ENCODE data around the gene BMPR1B. TPM values are rescaled to one million over a fixed set of nuclear protein-coding genes. Genes with fewer than 3 reads are reported as not detected.

Gene BMPR1B
- total RNA-seq, 6 experiments from 2014 or later, result 0.31 to 1.6 (median 0.62) TPM

DNA sequence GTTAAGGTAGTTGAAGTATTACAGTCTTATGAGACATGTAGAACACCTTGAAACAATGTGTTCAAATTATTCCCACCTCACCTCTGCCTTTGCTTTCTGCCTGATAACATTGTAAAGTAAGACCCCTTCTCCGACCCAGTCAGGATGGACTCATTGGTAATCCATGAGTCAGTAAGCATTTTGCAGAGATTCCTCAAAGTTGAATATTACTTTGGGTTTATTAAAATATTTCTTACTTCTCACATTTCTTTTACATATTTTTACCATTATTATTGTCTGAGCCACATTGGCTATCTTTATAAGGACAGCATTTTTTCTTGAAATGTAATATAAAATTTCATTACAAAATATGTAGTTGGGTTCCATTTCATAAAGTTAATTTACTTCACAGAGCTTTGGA is 201.6 kb downstream of the BMPR1B start:
- intact Hi-C loops (cut with DNase I), result no loop called here
- DNase-seq, result no peak
- TF ChIP-seq, protein P1, sequence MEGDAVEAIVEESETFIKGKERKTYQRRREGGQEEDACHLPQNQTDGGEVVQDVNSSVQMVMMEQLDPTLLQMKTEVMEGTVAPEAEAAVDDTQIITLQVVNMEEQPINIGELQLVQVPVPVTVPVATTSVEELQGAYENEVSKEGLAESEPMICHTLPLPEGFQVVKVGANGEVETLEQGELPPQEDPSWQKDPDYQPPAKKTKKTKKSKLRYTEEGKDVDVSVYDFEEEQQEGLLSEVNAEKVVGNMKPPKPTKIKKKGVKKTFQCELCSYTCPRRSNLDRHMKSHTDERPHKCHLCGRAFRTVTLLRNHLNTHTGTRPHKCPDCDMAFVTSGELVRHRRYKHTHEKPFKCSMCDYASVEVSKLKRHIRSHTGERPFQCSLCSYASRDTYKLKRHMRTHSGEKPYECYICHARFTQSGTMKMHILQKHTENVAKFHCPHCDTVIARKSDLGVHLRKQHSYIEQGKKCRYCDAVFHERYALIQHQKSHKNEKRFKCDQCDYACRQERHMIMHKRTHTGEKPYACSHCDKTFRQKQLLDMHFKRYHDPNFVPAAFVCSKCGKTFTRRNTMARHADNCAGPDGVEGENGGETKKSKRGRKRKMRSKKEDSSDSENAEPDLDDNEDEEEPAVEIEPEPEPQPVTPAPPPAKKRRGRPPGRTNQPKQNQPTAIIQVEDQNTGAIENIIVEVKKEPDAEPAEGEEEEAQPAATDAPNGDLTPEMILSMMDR (IDR thresholded peaks at IDR 0.05), result no peak
- no peak for TF ChIP-seq POLR2A (IDR thresholded peaks at IDR 0.05)
- ATAC-seq, result no peak
- WGBS (ENCODE audit: insufficient coverage, low coverage, low lambda C conversion rate, missing lambda C conversion rate), result 100% methylated on average over 1 of the region's 1 CpG
- Histone ChIP-seq H3K27me3 (no peaks in the 10 kb centered on the region), H3K4me3 (no peak overlapping the region), H3K4me1 (no peaks in the 10 kb centered on the region), H3K27ac (no peak overlapping the region), H3K36me3 (no peaks in the 10 kb centered on the region), H3K9me3 (no peaks in the 10 kb centered on the region)

DNA sequence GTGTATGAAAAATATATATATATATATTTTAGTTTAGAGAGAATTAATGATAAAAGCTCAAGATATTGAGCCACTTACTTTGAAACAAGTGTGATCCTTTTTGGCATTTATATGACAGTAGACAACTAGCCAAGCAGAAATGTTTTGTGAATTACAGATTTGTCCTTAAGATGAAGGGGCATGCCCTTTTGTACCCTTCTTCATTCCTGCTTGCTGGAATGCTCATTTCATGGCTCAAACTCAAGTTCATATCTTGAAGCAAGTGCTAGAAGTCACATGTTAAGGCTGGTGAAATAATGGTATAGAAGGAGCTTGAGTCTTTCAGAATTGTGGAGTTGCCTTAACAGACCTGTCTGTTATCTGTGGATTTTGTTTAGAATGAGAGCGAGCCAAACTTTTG is 203.0 kb downstream of the BMPR1B start:
- H3K4me1 ChIP-seq, result no peaks in the 10 kb centered on the region
- no peaks in the 10 kb centered on the region for H3K36me3 ChIP-seq
- ATAC-seq, result no peak
- H3K27me3 ChIP-seq, result no peaks in the 10 kb centered on the region
- H3K9me3 ChIP-seq, result no peaks in the 10 kb centered on the region
- H3K4me3 ChIP-seq, result no peak overlapping the region
- intact Hi-C loops (cut with DNase I), result no loop called here
- TF ChIP-seq, protein P1 (IDR thresholded peaks at IDR 0.05), result no peak
- TF ChIP-seq POLR2A (IDR thresholded peaks at IDR 0.05), result no peak
- no peak overlapping the region for H3K27ac ChIP-seq
- DNase-seq, result no peak
- 83% methylated on average over 1 of the region's 1 CpG for WGBS (ENCODE audit: insufficient coverage, low coverage, low lambda C conversion rate, missing lambda C conversion rate)

DNA sequence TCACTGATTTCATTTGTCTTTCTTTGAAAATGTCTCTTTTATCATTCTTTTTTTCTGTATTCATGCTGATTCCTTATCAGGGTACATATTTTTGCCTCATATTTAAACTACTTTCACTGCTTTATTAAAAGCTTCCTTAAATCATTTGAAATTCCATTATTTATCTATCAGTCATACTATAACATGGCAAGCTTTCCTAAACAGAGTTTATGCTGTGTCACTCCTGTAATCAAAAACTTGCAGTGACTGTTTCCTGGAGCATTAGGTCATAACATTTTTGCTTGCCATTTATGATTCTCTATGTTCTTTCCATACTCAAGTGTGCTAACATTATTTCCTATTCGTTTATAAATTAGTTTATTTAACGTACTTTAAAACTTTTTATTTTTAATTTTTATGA is 203.7 kb downstream of the BMPR1B start:
- H3K27ac ChIP-seq, result no peak overlapping the region
- H3K9me3 ChIP-seq, result no peaks in the 10 kb centered on the region
- H3K36me3 ChIP-seq, result no peaks in the 10 kb centered on the region
- TF ChIP-seq, protein P1 (IDR thresholded peaks at IDR 0.05), result no peak
- no peak for TF ChIP-seq POLR2A (IDR thresholded peaks at IDR 0.05)
- no peaks in the 10 kb centered on the region for H3K27me3 ChIP-seq
- no peak for DNase-seq
- intact Hi-C loops (cut with DNase I), result no loop called here
- ATAC-seq, result no peak
- H3K4me1 ChIP-seq, result no peaks in the 10 kb centered on the region
- H3K4me3 ChIP-seq, result no peak overlapping the region
- 51% methylated on average over 2 of the region's 2 CpGs for WGBS (ENCODE audit: insufficient coverage, low coverage, low lambda C conversion rate, missing lambda C conversion rate)

DNA sequence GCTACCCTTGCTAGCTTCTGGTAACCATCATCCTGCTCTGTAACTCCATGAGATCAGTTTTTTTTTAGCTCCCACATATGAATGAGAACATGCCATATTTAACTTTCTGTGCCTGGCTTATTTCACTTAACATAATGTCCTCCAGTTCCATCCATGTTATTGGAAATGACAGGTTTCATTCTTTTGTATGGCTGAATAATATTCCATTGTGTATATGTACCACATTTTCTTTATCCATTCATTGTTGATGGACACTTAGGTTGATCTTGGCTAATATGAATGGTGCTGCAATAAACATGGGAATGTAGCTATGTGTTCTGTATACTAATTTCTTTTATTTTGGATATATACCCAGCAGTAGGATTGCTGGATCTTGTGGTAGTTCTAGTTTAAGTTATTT is 204.7 kb downstream of the BMPR1B start:
- no peak for ATAC-seq
- Histone ChIP-seq H3K9me3 (no peaks in the 10 kb centered on the region), H3K27me3 (no peaks in the 10 kb centered on the region), H3K36me3 (no peaks in the 10 kb centered on the region), H3K27ac (no peak overlapping the region), H3K4me3 (no peak overlapping the region), H3K4me1 (no peaks in the 10 kb centered on the region)
- TF ChIP-seq, protein P1 (IDR thresholded peaks at IDR 0.05), result no peak
- TF ChIP-seq POLR2A (IDR thresholded peaks at IDR 0.05), result no peak
- intact Hi-C loops (cut with DNase I), result no loop called here
- no peak for DNase-seq

DNA sequence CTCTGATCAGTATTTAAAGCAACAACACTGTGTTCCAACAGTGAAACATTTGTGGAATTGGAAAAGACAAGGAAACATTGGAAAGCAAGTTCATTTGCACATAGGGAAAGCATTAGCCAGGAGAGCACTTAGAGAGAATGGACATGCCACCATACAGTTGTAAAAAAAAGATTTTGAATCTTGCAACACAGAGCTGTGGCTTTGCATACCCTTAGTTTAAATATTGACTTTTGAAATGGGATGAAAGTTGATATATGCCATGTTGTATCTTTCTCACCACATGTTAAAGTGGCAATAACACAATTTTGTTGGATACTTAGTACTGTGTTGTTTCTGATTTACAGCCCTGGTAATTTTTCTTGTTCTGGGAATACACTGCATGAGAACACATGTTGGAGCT is 208.1 kb downstream of the BMPR1B start:
- Histone ChIP-seq H3K27me3 (no peaks in the 10 kb centered on the region), H3K4me1 (no peaks in the 10 kb centered on the region), H3K9me3 (no peaks in the 10 kb centered on the region), H3K36me3 (no peaks in the 10 kb centered on the region), H3K4me3 (no peak overlapping the region), H3K27ac (no peak overlapping the region)
- no peak for DNase-seq
- TF ChIP-seq, protein P1 (IDR thresholded peaks at IDR 0.05), result no peak
- TF ChIP-seq POLR2A (IDR thresholded peaks at IDR 0.05), result no peak
- no peak for ATAC-seq
- intact Hi-C loops (cut with DNase I), result no loop called here

All from right lobe of liver (tissue), 6 donors.